Choroid plexus epithelial cell (primary cell): Measurements from ENCODE around the gene LCP1.

ENCODE experiments used
- DNase-seq: peaks from one replicate; pipeline ENCODE4 v3.0.0-alpha.2; 2010; ENCODE audit warnings: low read depth
- H3K4me3 ChIP-seq: 2 replicates; pipeline ENCODE4 v1.5.1; 2011; ENCODE audit warnings: low read depth, mild to moderate bottlenecking, control low read depth, low read length, moderate library complexity
- TF ChIP-seq, protein P1 (sequence below): conservative IDR thresholded peaks from 2 replicates; pipeline ENCODE4 v1.5.1; 2011; ENCODE audit warnings: low read depth, mild to moderate bottlenecking, control low read depth, inconsistent platforms, low read length, moderate library complexity

The LCP1 gene

DNA sequence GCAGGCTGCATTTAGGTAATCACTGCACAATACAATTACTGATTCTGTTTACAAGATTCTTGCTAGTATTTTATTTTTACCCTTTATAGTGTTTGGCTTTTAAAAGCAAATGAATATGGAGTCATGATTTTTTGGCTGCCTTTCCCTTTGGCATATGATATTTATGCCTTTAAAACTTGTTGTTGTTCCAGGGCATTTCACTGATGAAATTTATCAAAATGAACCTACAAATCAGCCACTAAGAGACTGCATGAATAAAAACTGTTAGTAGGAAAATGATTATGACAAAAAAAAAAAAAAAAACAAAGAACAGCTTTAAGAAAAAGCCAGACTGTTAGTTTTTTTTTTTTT lies 79.7 kb downstream of the LCP1 start:
- no peak overlapping the region for H3K4me3 ChIP-seq
- TF ChIP-seq, protein P1, sequence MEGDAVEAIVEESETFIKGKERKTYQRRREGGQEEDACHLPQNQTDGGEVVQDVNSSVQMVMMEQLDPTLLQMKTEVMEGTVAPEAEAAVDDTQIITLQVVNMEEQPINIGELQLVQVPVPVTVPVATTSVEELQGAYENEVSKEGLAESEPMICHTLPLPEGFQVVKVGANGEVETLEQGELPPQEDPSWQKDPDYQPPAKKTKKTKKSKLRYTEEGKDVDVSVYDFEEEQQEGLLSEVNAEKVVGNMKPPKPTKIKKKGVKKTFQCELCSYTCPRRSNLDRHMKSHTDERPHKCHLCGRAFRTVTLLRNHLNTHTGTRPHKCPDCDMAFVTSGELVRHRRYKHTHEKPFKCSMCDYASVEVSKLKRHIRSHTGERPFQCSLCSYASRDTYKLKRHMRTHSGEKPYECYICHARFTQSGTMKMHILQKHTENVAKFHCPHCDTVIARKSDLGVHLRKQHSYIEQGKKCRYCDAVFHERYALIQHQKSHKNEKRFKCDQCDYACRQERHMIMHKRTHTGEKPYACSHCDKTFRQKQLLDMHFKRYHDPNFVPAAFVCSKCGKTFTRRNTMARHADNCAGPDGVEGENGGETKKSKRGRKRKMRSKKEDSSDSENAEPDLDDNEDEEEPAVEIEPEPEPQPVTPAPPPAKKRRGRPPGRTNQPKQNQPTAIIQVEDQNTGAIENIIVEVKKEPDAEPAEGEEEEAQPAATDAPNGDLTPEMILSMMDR = no peak
- no peak for DNase-seq

DNA sequence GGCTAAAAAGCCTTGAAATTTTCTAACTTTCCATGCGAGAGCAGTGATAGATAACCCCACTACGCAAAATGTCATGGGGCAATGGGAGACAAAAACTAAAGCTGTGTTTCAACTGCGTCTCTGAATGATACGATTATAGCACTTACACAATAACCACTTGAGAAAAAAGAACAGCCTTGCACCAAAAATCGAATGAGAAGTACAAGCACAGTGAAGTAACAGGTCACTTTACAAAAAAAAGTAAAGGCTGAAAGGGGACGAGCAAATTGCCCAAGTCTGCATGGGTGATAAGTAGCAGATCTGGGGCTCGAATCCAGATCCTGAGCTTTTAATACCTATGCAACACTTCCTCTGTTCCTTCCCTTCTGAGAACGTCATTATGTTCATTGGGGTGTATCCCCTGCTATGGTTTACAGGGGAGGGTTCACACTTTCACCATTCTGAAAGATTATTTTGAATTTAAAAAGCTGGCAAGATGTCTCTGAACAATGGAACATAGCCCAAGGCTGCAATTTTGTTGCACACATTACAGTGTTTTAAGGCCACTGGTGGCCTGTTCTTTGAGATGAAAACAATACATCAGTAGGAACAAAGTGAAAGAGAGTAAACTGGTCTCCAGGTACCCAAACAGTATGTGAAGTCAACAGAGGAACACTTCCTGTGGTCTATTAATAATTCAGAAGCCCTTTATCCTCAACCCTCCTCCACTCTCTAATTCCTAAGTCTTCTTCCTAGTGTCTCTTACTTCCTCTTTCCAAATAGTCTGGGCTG lies 80.3 kb downstream of the LCP1 start:
- no peak for DNase-seq
- H3K4me3 ChIP-seq = no peak overlapping the region
- TF ChIP-seq, protein P1 = no peak

DNA sequence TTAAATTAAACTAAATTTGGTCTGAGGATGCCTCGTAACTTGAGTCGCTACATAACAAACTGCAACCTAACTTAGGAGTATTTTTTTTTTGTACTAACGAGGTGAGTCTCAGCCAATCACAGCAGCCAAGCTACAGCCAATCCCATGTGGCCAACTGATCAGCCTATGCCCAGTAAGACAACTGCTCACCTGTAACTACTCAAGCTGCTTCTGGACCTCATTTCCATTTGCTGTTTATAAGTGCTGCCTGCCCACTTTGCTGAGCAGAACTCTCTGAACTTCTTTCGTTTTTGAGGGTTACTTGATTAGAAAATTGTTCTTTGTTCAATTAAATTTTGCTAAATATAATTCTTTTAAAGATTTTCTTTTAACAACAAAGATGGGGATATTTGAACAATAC lies 81.0 kb downstream of the LCP1 start:
- no peak overlapping the region for H3K4me3 ChIP-seq
- no peak for DNase-seq
- TF ChIP-seq, protein P1 = no peak

DNA sequence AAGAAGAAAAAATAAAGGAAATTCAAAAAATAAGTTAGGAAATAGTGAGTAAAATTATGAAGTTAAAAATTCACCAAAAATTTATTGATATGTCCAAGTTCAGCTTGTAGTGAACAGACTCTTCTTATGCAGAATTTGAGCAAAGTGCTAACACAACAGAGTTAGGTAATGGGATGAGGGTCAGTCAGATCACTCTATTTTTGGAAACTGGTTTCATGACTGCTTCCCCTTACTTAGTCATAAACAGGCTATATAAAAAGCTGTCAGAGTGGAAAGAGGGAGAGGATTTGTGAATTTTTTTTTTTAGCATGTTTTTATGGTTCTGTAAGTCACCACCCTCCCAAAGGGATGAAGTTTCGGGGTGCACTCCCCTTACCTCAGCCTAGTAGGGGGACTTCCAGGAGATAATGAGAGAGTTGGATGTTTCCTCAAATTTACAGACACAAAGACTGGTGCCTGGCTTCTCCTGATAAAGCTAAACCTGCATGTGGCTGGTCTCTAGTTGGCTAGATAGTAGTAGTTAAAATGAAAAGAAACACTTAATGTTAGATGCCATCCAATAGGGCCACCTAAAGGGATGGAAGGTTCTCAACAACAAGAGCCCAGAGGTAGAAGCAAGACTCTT lies 81.7 kb downstream of the LCP1 start:
- TF ChIP-seq, protein P1 = no peak
- no peak overlapping the region for H3K4me3 ChIP-seq
- DNase-seq = peak; percentile 23

DNA sequence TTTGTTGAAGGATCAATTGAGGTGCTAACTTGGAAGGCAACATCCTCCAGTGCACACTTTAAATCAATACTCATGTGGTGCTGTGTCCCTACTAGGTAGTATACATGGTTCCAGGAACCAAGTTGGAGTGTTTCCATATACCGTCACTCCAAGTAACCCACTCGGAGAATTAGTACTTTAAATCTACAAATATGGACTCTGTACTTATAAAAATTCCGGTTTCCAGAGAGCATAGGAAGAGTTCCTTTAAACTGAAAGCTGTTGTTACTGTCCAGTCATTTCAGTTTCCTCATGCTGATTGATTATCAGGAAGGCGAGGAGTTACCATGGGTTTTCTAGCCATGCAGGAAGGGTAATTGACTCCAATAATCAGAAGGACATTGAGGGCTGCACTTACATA lies 84.3 kb downstream of the LCP1 start:
- no peak overlapping the region for H3K4me3 ChIP-seq
- TF ChIP-seq, protein P1 = no peak
- no peak for DNase-seq

DNA sequence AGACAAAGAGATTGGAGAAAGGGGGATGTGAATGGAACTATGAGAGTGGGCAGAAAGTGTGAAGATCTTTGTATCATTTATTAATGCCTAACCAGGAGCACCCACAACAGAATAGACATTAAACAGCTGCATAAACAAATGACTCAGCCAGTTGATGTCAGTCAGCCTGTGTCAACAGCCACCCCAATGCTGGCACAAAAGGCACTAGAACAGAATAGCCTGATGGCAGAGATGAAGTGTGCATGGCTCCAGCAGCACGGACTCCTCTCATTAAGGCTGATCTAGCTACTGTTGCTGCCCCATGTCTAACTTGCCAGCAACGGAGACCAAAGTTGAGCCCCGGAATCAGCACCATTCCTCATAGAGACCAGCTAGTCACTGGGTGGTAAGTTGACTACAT lies 85.0 kb downstream of the LCP1 start:
- DNase-seq = no peak
- TF ChIP-seq, protein P1 = no peak
- H3K4me3 ChIP-seq = no peak overlapping the region

DNA sequence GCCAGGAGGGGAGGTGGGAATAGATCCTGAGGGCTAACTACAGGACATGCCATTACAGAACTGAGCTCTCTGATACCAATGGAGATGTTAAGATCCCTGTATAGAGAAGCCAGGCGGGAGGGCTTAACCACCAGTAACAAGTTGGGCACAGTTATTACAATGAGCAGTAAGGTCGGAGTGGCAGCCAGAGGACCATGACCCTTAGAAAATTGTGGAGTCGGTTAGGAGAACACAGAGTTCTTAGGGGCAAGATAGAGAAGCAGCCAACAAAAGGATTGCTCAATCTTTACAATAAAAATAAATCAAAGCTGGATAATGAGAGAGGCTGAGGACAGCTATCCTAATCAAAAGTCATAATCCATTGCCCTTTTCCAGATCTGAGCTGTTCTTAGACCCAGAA lies 87.5 kb downstream of the LCP1 start:
- DNase-seq = no peak
- TF ChIP-seq, protein P1 = no peak
- no peak overlapping the region for H3K4me3 ChIP-seq
